ENCODE results near the gene NUP160. TPM values are rescaled to one million over a fixed set of nuclear protein-coding genes. Genes with fewer than 3 reads are reported as not detected.

Gene NUP160
- total and polyA plus RNA-seq, 2 of the 4 experiments (the other 2 are of a cell fraction) = 12.5 to 35.0 TPM

- in situ Hi-C loops (cut with MboI; ENCODE audit: low sequenced_read_pairs) = no loop called here
- peak overlapping the region; percentile 100 for H3K14ac ChIP-seq (replicated peaks; ENCODE audit: low read depth, low read length)
- H2BK20ac ChIP-seq (ENCODE audit: low read depth, low read length) = peak overlapping the region; percentile 46; the same call in 1 of the 2 replicates
- H3K9me3 ChIP-seq (ENCODE audit: control insufficient read depth, insufficient read depth, low read length) = no peaks in the 10 kb centered on the region
- no peaks in the 10 kb centered on the region for H3K27me3 ChIP-seq (ENCODE audit: control insufficient read depth, insufficient read depth, low read length)
- ChIA-PET POLR2A (ENCODE audit: unreplicated experiment) (interaction anchor here (0.6 kb wide), 1 partner anchor 14 kb away, joined by 8 read pairs; no protein-coding TSS in a partner anchor), CTCF (interaction anchor here (0.6 kb wide), 1 partner anchor 121 kb away, joined by 4 read pairs; no protein-coding TSS in a partner anchor)
- intact Hi-C loops (cut with micrococcal nuclease) = no loop called here
- TF ChIP-seq CHD1 (IDR thresholded peaks at IDR 0.05; ENCODE audit: low read depth, low read length) (no peak), RAD21 (IDR thresholded peaks at IDR 0.05; ENCODE audit: low read length) (no peak), MXI1 (IDR thresholded peaks at IDR 0.05; ENCODE audit: borderline replicate concordance, low read depth, low read length) (no peak), MAZ (IDR thresholded peaks at IDR 0.05; ENCODE audit: borderline replicate concordance, low read depth, low read length) (no peak), BHLHE40 (IDR thresholded peaks at IDR 0.05; ENCODE audit: low read depth, low read length) (no peak), RCOR1 (IDR thresholded peaks at IDR 0.05; ENCODE audit: insufficient replicate concordance, low read length) (no peak), FOS (IDR thresholded peaks at IDR 0.05; ENCODE audit: low read depth, low read length) (no peak), CEBPB (IDR thresholded peaks at IDR 0.05; ENCODE audit: low read depth, low read length) (no peak), USF2 (IDR thresholded peaks at IDR 0.05; ENCODE audit: low read depth, low read length) (no peak), POLR2A (IDR thresholded peaks at IDR 0.05; ENCODE audit: low read depth, low read length) (no peak), RFX5 (IDR thresholded peaks at IDR 0.05; ENCODE audit: low read depth, low read length) (no peak), MAFK (IDR thresholded peaks at IDR 0.05; ENCODE audit: low read depth, low read length) (no peak), SMC3 (IDR thresholded peaks at IDR 0.05; ENCODE audit: low read depth, low read length) (no peak), NFE2L2 (IDR thresholded peaks at IDR 0.05; ENCODE audit: low read depth, low read length) (no peak), ELK1 (IDR thresholded peaks at IDR 0.05; ENCODE audit: borderline replicate concordance, low read depth, low read length) (no peak)
- TF ChIP-seq, protein P1, sequence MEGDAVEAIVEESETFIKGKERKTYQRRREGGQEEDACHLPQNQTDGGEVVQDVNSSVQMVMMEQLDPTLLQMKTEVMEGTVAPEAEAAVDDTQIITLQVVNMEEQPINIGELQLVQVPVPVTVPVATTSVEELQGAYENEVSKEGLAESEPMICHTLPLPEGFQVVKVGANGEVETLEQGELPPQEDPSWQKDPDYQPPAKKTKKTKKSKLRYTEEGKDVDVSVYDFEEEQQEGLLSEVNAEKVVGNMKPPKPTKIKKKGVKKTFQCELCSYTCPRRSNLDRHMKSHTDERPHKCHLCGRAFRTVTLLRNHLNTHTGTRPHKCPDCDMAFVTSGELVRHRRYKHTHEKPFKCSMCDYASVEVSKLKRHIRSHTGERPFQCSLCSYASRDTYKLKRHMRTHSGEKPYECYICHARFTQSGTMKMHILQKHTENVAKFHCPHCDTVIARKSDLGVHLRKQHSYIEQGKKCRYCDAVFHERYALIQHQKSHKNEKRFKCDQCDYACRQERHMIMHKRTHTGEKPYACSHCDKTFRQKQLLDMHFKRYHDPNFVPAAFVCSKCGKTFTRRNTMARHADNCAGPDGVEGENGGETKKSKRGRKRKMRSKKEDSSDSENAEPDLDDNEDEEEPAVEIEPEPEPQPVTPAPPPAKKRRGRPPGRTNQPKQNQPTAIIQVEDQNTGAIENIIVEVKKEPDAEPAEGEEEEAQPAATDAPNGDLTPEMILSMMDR (conservative IDR thresholded peaks at IDR 0.05; ENCODE audit: low read depth, low read length) = no peak
- H3K4me1 ChIP-seq (ENCODE audit: control insufficient read depth, insufficient read depth, low read length) = no peaks in the 10 kb centered on the region
- BruUV-seq (replicated peaks) = no TSS peak
- peak overlapping the region; percentile 86 for H2AK5ac ChIP-seq (ENCODE audit: low read depth, low read length)
- H2AFZ ChIP-seq (replicated peaks; ENCODE audit: low read length, poor library complexity) = peak overlapping the region; percentile 100
- peak overlapping the region; percentile 93 for H3K9ac ChIP-seq (ENCODE audit: low read depth, low read length)
- no peak for DNase-seq
- no peak for ATAC-seq (ENCODE audit: low read depth)
- H3K4me3 ChIP-seq (ENCODE audit: insufficient read depth, low read depth, low read length) = peak overlapping the region; percentile 92
- 0 out of 2 replicates have a peak, but pooled peaks cover 3% of the 10 kb centered on the region for H4K20me1 ChIP-seq (ENCODE audit: insufficient read depth, low read length)
- peaks cover 13% of the 10 kb centered on the region for H3K36me3 ChIP-seq (ENCODE audit: control insufficient read depth, insufficient read depth, low read length)
- peak overlapping the region; percentile 97 for H3K56ac ChIP-seq (ENCODE audit: extremely low read depth, insufficient read depth, low read length)
- peak overlapping the region; percentile 100 for H3K23ac ChIP-seq (ENCODE audit: low read depth, low read length)
- H3K18ac ChIP-seq (ENCODE audit: low read depth, low read length) = no peak overlapping the region
- H3K4me2 ChIP-seq (ENCODE audit: low read depth, low read length) = peak overlapping the region; percentile 87
- peak overlapping the region; percentile 80; the same call in 1 of the 2 replicates for H3K27ac ChIP-seq (ENCODE audit: insufficient read depth, low read length)
- 0% methylated on average over 4 of the region's 8 CpGs; no CpG with 5 or more reads in 1 of the 2 experiments for WGBS, 2 experiments (ENCODE audit: extremely low coverage in 2 of 2, insufficient read length in 1 of 2)
- peaks cover 12% of the 10 kb centered on the region for H3K9me1 ChIP-seq (ENCODE audit: insufficient read depth, low read length)
- H3K4ac ChIP-seq (ENCODE audit: low read depth, low read length) = peak overlapping the region; percentile 98
- peak overlapping the region; percentile 90; the same call in 1 of the 2 replicates for H2BK120ac ChIP-seq (ENCODE audit: low read depth, low read length)
- H2BK5ac ChIP-seq (ENCODE audit: low read depth, low read length, poor library complexity, severe bottlenecking) = no peak overlapping the region
- peak overlapping the region; percentile 97 for H4K91ac ChIP-seq (ENCODE audit: insufficient read depth, low read depth, low read length)
- peaks cover 24 to 62% of the 10 kb centered on the region in 2 experiments for H3K79me1 ChIP-seq (ENCODE audit: low read depth in 1 of 2, low read length in 2 of 2)
- H4K5ac ChIP-seq (ENCODE audit: low read depth, low read length) = peak overlapping the region; percentile 84
- 0 out of 3 replicates have a peak overlapping the region, but pooled peaks have one; percentile 93 for H2BK15ac ChIP-seq (ENCODE audit: low read depth, low read length)
- peak overlapping the region; percentile 99 for H2AK9ac ChIP-seq (replicated peaks; ENCODE audit: low read depth, low read length, poor library complexity)
- peak overlapping the region; percentile 89 to 99 for H4K8ac ChIP-seq (ENCODE audit: low read depth in 2 of 2, low read length in 2 of 2)
- dilution Hi-C loops (cut with HindIII; ENCODE audit: low sequenced_read_pairs, unreplicated experiment) = no loop called here
These were observed 636 bp downstream of the NUP160 start for GRCh38 chr11:47847537-47847891.
